GM19328 (cell line): Measurements from ENCODE around the gene CLRN1.

Source experiments
- ATAC-seq: cut with Tn5 transposase; IDR thresholded peaks from one replicate; pipeline ENCODE4 v1.9.1; 2021; ENCODE audit warnings: mild to moderate bottlenecking, moderate library complexity; ENCODE audit not compliant: unreplicated experiment

CLRN1 gene

DNA sequence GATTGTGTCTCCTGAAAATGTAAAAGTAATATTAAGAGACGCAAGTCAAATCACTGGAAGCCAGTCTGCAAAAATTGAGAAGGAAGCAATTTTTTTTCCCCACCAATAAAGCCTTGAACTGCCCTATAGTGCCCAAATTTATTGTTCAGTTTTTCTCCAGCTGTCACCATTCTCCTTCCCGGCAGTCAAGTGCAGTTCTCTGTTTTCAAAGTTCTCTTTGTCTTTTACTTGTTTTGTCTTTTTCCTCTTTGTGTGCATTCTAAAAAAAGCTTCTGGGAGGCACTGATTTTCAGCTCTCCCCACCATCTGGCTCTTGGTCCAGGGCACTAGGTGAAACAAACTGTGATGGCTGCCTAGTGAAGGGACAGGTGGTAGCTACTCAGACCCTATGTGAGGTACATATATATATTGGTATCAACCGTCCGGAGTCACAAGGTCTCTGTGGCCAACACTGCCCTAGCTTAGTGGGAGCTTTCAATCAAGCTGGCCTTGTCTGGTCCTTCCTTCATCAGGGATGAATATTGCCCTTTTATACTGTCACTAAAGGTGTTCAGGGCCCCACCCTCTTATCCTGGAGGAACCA is 6.1 kb upstream of the CLRN1 start:
- no peak for ATAC-seq

DNA sequence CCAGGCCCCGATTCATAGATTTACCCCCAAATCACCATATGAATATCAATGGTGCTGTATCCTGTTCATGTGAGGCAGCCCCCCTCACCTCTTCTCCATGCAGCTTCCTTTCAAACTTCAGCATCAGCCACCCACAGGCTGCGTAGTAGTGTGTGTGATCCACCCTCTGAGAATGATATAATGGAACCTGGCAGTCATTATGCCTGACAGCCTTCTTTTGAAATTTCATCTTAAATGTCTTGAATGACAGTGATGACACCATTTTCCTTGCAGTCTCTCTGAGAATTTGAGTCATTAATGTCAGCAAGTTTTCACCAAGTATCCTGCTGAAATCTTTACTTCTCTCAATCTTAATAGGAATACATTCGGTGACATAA is 3.5 kb upstream of the CLRN1 start:
- ATAC-seq: no peak

DNA sequence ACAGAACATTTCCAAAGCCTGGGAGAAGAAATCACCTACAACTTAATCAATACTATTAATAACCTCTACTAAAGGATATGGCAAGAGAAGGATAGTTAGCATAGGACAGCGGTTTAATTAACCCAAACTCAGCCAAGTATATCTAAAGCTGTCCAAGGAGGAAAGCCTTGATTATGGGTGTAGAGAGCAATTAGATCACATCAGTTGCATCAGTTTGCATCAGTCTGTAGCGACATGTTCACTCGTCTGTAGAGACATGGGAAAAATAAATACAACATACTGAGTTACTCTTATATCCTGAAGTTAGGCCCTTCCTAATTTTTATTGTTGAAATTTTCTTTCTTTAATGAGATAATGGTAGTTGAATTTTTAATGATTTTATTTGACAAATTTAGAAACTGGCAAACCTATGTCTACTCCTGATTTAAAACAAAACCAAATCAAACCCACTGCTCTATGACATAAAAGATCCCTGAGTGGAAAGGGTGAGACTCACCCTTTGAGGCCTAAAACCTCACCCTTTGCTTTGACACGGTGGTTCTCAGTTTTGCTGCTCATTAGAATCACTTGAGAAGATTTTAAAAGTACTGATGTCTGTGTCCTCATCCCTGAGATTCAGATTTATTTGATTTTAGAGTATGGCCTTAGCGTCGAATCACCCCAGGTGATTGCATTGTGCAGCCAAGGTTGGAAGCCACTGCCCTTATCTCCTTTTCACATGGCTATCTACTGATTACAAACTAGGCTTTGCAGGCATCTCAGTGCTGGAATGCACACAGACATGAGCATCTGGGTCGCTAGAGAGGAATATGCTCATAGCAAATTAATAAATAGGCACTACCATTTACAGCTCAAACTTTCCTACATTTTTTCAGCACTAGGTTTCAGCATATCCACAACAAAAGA is 2.8 kb upstream of the CLRN1 start:
- ATAC-seq: no peak

DNA sequence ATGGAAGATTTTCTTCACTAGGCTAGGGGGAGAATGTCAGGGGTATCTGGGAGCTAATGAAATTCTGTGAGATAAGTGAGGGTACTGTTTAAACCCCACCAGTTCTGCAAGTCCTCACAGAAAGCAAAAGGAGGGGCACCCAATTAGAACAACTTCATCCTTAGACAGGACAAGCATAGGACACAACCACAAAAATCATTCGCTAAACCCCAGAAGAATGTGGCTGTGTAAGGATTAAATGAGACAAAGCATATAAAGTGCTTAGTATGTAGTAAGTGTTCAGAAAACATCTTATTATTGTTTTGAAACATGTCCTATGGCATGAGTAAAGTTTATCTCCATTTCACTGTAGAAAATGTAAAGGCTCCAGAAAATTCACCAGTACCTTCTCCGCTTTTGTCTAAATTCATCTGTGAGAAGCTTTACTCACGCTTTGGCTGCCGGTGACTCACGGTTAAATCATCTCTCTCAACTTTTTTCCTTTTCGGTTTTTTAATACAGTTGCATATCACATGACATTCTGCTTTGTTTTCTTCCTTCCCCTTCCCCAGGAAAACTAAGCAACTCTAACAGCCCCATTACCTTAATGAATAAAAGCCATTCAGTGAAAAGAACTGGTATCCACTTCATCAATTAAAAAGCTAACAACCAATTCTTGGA is 1.7 kb downstream of the CLRN1 start:
- no peak for ATAC-seq

DNA sequence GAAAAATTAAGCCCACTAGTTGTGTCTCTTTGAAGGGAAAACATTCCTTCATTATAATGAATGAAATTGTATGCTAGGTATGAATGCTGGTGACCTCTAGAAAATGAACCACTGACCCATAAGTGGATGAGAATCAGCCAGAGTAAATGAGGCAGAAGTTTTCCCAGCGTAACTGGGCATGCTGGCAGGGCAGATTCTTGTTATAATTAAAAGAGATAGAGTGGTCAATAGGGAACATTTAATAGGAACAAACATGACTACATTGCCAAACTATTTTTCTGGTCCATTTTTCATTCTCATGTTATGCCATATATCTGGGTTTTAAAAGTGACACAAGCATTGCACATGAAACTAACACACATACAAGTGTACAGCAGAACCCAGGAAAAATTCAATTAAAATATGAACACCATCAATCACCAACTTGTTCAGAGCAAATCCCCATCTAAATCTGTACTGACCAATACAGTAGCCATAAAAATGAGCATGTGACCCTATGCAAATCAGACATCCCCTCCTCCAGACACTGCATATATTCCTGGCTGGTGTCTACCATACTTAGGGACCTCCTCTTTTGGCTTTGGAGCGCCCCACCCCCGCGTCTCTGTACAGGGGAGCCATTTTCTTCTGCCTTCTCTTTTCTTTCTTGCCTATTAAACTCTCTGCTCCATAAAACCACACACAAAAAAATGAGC is 4.0 kb downstream of the CLRN1 start:
- ATAC-seq: no peak

DNA sequence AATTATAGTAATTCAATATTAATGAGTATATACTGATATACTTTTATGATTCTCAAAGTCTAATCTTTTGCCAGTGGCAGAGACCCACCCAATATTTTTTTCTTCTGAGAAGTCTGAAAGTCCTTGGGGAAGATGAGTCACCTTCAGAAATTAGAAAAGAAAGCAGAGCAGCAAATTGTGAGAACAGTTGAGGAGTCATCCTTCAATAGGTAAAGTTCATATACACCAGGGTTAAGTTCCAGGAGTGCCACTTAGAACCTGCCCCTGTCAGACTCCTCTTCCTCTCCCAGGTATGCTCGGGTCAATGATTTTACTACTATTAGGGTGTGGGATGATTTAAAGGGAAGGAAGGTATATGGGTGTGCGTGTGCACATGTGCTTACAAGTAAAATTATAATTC is 7.1 kb downstream of the CLRN1 start:
- no peak for ATAC-seq

DNA sequence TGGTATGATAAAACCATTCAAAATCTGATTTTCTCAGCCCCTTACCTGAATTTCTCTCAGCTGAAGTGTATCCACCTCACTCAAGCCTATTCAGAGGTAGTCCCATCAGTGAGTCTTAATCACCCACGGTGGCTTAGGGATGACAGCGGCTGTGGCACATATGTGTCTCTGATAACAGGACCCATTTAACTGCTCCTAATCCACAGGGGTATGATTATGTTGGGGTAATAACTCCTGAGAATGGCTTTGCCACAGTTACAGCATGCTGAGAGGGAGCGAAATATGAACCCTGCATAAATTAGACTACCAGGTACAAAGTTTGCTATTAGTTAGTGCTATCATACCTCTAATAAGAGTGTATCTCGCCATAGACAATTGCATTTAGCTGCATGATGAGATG is 10.6 kb downstream of the CLRN1 start:
- ATAC-seq: no peak

DNA sequence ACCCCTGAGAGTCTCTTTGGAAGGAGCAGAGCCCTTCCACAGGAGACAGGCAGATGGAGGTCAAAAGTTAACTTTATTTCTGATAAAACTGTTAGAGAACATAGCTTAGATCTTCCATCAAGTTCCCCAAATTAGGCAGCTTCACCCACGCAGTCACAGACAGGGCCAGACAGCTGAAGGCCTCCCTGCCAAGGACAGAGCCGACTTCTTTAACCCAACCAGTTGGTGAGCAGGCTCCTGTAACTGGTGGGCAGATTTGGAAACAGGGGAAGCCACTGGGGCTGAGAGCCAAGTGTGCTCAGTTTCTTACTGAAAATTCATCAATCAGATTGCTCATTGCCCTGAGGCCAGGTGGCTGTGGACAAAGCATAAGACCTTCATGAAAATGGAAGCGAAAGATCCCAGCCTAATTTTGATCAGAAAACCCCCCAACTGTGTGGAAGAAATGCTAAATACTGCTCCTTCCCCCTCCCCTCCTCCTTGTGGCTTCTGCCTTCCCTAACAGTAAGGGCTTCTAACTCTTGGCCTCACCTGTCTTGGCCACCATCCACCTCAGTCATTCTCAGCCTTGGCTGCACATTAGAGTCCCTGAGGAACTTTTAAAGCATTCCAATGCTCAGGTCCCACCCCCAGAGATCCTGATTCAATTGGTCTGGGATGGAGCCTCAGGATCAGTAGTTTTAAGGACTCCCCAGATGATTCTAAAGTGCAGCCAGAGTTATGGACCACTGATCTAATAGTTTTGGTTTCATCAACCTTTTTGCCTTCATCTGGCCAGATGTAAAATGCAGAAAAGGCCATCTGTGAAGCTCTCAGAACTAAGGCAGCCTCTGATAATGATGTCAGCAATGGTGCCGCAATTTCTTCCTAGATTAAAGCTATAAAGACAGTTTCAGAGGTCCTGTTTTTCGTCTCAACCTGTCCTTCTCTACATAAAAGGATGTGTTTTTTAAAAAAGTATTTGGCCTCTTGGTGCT is 11.5 kb downstream of the CLRN1 start:
- no peak for ATAC-seq

DNA sequence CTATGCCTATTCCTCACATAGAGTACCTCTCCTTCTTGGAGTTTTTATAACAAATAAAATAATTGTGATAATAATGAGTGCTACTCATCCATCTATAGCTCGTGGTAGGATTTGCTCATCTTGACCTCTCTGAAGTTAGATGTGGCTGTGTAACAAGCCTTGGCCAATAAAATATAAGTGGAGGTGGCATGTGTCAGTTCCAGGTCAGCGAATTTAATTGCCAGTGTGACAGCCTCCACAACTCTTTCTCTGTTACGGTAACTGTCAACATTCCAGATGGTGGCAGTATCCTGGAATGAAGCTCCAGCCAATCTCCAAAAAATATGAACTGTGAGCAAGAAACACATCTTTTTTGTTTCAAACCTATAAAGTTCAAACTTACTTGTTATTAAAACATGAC is 13.8 kb downstream of the CLRN1 start:
- no peak for ATAC-seq

DNA sequence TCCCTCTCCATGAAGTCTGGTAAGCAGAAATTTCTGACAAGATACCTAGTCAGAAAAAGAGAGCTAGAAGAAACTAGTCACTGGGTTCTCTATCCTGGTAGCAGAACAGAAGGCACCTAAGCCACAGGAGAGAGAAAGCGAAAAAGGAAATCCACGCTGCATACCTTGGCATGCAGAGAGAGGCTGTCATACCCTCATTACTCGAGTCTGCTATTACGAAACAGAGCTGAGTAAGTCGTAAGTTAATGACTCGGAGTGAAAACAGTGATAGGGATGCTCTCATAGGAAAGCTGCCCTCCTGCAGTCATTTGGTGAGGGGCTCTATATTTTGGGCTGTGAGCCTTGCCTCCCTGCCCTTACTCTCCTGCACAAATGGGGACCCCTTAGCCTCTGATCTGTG is 16.2 kb downstream of the CLRN1 start:
- no peak for ATAC-seq

DNA sequence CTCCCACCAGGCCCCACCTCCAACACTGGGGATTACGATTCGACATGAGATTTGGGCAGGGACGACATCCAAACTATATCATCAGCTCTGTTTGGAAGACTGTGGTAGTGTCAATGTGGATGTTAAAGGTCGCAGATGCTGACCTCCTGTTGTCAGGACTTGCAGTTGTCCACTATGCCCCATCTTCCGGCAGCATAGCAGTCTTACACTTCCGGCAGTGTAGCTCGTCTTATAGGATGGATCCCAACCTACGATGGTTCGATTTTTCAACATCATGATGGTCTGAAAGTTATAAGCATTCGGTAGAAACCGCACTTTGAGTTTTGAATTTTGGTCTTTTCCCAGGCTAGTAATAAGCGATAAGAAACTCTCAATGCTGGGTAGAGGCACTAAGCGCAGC is 20.6 kb downstream of the CLRN1 start:
- no peak for ATAC-seq

DNA sequence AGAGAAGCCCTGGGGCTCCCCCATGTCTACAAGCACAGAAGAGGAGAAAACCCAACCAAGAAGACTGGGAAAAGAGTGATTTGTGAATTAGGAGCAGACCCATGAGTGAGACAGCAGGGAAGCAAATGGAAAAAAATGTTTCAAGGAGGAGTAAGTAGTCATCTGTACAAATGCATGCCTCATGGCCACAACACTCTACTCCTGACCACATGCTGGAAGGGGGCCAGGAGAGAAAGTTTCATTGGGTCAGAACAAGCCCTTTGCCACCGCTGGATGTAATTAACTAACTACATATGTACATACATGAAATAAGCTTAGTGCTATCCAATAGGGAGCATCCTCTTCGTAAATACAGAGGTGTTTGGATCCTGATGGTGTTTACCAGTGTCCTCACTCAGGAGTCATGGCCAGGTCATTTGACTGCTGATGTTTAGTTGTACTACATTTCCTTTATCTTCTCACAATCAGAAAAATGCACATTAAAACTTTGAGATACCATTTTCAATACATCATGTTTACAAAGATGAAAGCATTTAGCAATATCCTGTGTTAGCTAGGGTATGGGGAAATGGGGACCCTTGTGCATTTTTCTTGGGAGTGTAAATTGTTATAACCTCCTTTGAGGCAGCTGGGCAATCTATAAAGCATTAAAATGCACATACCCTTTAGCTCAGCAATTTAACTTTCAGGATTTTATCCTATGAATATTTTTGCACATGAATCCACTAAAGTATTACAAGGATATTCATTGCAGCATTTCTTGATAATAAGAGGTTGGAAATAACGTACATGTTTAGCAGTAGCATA is 27.1 kb downstream of the CLRN1 start:
- no peak for ATAC-seq

DNA sequence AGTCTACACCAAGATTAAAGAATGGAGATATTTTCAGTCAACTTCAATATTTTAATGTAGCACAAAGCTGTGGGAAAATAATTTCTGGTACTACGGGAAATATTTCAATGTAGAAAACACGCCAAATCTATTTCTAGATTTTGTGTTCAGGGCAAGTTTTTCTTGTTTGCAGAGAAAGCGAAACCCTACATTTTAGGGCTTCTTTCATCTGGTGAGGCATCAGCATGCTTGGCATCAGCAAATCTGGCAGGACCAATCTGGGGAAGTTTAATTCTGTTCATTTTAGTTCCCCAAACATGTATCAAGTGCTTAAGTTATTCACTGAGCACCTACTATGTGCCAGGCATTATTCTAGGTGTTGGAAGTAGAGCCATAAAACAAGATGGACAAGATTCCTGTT is 30.3 kb downstream of the CLRN1 start:
- no peak for ATAC-seq

DNA sequence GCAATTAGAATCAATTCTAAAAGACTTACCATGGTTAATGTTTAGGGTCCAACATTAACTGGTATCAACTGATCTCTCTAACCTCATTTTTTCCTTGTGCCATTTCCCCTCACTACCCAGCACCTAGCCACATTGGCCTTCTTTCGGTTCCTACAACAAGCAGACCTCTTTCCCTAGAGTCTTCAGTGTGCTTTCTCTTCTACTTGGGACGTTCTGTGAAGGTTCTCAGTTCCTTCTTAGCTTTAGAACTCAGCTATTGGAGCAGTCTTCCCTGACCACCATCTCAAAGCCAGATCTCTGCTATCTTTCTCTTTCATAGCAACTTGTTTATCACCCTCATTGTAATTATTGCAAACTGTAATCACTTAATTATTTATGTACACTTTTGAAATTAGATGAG is 35.8 kb downstream of the CLRN1 start:
- no peak for ATAC-seq

DNA sequence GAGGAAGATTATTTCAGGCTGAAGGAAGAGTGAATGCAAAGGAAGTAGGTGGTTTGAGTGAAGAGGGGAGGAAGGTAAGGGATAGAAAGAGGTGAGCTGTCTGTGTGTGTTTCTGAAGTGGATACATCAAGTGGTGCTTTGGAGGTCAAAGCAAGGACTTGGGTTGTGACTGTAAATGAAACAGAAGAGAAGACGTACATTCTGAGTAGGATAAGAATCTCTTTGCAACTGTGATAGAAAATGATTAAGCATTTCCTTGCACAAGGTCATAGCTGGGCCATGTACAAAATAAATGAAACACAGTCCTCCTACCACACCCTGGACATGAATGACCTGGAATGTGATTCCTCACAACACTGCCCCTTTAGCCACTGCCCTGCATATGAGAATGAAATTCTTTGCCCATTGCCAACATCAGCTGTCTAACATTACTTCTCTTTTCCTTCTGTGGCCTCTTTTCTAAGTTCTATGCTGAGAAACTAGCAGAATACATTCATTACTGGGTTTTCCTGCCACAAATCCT is 39.0 kb downstream of the CLRN1 start:
- ATAC-seq: no peak

DNA sequence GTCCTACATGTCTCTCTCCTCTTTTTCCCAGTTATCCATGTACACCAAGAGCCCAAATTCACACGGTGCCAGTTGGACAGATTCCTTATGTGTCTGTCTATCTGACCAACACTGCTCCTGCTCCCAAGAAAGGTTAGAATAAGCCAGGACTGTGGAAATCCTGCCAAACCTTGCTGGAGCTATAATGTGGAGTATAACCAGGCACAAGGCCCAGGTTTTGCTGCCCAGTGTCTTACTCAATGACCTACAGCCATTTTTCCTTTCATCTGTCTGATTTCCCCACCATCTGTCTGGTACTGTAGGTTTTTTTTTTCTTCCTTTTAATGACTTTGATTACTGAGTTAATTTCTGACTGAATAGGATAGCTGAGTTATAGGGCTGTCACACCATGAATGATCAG is 40.8 kb downstream of the CLRN1 start:
- no peak for ATAC-seq

DNA sequence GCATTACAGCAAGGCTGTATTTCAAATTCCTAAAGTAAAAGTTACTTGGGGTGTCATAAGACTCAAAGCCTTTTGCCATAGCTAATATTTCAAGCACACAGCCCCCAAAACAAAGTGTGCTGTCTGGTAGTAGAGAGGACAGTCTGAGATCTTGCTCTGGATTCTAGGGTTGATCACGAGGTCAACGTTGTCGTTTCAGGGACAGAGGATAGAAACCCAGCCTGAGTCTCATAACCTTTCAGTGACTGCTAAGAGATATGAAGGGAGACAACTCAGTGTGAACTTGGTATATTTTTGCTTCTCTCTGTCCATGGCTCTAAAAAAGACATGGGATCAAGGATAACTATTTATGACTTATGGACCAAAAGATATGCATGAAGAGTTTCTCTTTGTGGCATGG is 41.7 kb downstream of the CLRN1 start:
- no peak for ATAC-seq

DNA sequence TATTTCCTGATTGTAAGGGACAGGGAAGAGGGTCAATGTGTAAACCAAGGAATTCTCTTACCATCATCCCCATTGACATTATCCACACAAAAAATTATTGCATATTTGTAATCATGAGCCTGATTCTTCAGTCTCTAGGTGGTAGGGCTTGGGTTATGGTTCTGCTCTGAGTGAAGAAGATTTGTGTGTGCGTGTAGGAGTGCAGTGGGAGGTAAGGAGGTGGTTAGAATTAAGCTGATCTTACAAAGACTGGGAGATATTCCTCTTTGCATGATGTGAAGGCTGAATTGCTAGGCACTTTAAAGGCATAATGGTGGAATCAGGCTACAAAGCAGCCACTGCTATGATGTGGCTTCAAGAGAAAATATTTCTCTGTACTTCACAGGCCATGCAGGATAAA is 44.3 kb downstream of the CLRN1 start:
- no peak for ATAC-seq

DNA sequence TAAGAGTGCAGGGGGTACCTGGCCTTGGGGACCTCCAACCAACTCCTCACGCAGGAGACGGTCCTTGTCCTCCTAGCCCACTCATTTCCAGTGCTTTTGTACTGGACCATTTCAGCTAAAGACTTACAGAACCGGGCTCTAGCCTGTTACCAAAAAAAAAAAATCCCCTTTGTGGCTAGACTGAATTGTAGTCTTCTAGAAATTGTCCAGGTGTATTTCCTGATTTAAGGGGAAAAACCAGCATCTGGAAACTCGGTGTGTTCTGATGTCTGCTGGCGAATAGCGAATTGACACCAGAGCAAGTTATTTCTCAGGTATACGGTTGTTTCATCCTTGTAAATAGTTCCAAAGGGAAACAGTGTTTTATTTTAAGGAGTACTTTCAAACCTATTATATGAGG is 46.2 kb downstream of the CLRN1 start:
- no peak for ATAC-seq
